Peyer's patch (tissue), 4 donors: Measurements from ENCODE around the gene LMLN.

Experiments used
- CTCF ChIP-seq, 6 experiments: fragments of 450-650 bp in 4 of 6; fragments of 200-600 bp in 2 of 6; sonication (generic) in 1 of 6; IDR thresholded peaks; one replicate each; pipeline ENCODE4 v1.5.1; 2017 to 2019; ENCODE audit warnings: antibody characterized with exemption in 6 of 6, mild to moderate bottlenecking in 3 of 6, moderate library complexity in 1 of 6
- POLR2A ChIP-seq, 2 donors: fragments of 450-650 bp; IDR thresholded peaks; one replicate each; pipeline ENCODE4 v1.5.1; 2017; ENCODE audit warnings: antibody characterized with exemption in 2 of 2, mild to moderate bottlenecking in 2 of 2, moderate library complexity in 2 of 2

GRCh38 chr3:197952440-197952839 lies 7.6 kb upstream of the LMLN start:
- no peak for TF ChIP-seq CTCF (IDR thresholded peaks at IDR 0.05)
- no peak for TF ChIP-seq POLR2A (IDR thresholded peaks at IDR 0.05)
